Activated CD4-positive, alpha-beta T cell treated with anti-CD3 and anti-CD28 coated beads, Interleukin-2, amount 50 U/mL, for 48 hours (primary cell): ENCODE results near the gene CMTM2.
"Not testable (repeated sequence)": the region's sequence is repeated elsewhere in the genome, so short reads cannot be mapped to it uniquely, and the experiment has no call there.

Experiments
- DNase-seq, 2 experiments: peaks; one replicate each; pipeline ENCODE4 v3.0.0-alpha.2; 2020

The CMTM2 gene

DNA sequence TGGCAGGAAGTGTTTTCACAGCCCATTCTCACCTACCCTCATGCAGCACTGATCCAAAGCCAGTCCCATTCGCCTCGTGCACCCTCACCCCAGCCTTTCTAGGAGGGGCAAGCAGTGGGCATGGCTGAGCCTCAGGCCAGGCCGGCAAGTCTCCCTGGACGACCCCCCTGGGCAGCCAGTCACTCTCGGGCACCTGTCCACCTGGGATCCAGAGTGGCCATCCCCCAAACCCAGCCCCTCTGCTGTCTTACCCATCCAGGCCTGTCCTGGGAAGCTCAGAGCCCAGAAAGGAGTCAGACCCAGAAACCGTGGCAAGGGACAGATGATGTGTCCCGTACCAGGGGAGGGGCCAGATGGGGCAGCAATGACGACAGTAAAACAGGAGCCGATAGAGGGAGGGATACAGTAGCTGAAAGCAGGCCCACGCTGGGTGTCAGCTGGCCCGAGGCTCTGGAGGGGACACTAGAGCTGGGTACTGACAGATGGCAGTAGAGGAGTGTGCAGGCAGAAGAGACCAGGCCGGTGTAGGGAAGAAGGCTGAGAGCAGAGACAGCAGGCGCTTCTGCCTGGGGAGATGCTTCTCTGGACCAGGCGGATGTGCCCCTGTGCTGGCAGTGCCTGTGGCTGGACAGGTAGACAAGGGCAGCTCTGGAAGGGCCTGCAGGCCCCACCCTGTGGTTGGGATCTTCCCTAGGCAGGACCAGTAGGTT lies 31.0 kb downstream of the CMTM2 start:
- DNase-seq: no peak

DNA sequence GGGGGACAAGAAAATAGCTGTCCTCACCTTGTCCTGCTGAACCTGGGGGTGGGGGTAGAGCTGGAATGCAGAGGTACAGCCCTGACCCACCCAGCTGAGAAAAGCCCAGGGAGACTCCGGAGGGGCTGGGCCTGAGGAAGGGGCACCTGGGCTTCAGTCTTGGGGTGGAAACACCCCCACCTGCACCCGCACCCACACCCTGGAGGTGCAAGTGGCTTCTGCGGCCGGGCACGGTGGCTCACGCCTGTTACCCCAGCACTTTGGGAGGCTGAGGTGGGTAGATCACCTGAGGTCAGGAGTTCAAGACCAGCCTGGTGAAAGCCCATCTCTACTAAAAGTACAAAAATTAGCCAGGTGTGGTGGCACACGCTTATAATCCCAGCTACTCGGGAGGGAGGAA lies 32.6 kb downstream of the CMTM2 start:
- not testable (repeated sequence) for DNase-seq

DNA sequence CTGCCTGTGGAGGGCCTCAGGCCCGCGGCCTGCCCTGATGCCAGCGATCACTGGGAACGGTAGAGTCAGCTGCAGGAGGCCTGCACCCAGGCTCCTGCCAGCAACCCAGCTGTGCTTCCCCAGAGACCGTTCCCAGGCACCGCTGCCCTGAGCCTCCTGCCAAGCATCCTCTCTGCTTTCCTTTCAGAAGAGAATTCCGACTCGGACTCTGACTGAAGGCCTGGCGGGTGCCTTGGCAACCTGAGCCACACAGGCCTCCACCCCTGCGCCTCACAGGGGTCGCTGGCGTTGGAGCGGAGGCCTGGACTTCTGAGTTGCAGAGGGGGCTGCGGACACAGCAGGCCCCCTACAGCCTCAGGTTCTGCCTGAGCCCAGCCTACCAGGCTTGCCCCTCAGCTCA lies 33.2 kb downstream of the CMTM2 start:
- DNase-seq: no peak

DNA sequence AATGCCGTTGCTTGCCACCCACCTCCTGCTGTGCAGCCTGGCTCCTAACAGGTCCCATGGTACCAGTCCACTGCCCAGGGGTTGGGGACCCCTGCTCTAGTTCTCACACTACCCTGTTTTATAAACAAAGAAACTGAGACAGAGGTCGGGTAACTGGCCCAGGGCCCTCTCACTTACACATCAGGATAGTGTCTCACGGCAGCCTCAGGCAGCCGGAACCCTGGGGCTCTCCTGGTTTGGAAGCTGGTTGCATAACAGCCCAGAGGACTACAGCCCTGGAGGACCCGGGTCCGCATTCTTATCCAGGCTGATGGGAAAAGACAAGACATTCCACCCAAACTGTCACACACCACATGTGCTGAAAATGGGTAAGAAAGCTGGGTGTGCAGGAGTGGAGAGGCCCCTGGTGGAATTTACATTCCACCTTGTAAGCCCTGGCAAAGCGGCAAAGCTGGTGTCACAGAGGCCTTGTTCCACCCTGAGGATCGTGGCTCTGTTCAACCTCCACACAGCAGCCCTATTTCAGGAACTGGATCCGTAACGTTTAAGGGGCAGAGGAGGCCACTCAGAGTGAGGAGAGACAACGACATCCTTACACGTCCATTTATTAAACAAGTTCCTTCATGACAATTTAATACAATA lies 35.0 kb downstream of the CMTM2 start:
- DNase-seq: no peak

DNA sequence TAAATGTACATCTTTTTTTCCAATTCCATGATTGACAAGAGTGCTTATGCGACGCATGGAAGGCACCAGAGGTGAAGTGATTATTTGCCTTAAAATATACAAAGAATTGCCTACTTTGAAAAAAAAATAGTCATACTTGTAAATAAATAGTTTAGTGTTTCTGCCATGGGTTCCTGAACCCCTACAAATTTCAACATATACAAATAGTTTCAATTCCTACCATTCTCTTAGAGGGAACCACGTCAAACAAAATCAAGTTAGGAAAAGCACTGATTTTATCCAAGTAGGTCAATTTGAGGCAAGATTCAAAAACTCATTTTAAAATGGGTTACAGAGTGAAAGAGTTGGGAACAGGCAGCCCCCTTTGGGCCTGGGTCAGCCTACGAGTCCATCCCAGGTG lies 36.9 kb downstream of the CMTM2 start:
- DNase-seq: no peak

DNA sequence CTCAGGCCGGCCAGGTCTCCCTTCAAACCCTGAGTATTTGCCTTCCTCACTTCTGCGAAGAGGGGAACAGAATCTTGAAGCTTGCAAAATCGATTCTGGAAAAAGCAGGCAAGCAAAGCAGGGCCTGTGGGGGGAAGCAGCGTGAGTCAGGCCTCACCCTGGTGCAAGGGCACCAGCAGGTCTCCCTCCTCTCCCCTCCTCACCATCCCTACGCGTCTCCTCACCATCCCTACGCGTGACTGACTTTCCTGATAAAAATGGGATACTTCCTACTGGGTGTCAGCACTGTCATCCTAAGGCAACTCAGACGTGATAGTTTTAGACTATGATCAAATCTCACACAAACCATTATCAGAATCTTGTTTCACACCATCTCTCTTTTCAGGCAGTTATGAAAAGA lies 37.3 kb downstream of the CMTM2 start:
- no peak for DNase-seq

DNA sequence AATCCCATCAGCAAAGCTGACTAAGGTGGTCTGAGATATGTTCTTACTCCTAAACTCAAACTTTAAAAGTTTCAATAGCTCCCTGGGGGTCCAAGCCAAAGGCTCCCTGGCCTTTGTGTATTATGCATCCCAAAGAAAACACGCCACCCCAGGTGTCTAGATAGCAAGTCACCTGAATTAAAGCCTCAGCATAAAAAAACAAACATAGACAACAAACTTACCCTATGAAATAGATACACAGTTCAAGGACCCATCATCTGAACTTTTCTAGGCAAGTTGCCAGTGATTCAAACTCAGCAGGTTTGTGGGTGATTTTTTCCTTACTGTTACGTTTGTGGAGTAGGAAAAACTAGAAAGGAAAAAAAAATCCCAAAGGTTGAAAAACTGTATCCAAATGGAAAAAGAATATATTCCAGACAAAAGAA lies 37.8 kb downstream of the CMTM2 start:
- DNase-seq: no peak

DNA sequence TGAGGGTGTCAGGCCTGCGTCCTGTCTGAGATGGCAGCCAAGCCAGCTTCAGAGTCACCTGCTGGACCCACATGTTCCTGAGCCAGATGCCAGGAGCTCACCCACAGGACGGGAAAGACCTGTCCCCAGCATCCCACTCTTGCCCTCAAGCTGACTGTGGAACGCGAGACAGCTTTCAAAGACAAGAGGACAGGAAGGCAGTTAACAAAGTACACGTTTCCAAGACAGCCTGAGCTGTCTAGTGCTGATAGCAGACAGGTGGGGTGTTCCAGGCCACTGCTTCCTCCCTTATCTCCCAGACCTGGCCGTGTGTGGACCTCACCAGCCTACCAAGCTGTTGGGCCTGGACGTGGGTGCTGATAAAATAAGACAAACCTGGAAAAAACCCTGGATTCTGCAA lies 38.5 kb downstream of the CMTM2 start:
- no peak for DNase-seq

DNA sequence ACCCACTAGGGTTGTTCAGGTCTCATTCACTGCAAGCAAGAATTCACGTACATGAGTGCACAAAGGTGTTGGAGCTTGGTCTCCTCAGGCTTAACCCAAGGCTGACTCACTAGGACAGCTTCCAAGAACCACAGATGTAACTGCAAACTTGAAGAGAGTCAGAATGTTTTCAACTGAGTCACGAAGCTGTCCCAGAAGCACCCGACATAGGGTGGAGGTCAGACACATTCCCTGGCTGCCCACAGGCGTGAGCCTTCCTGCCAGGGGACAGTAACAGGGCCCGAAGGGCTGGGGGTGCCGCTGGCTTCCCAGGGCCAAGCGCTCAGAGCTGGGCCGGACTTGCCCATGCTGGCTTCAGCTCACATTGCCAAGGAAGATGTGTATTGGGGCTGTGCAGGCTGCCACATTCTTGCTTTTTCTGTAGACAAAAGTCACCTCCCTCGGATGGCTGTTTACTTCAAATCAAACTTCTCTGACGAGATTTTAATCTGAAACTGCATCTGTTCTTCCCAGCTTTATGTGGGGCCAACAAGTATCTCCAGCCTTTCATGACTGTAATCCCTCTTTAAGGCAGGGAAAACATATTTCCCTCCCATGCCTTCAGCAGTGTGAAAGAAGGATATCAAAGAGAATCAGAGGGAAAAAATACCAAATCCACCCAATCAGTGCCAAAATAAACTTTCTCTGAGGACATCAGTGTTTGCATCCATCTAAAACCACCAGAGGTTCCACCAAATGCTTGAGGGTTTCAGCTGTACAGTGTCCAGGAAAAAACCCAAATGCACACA lies 39.5 kb downstream of the CMTM2 start:
- DNase-seq: no peak

DNA sequence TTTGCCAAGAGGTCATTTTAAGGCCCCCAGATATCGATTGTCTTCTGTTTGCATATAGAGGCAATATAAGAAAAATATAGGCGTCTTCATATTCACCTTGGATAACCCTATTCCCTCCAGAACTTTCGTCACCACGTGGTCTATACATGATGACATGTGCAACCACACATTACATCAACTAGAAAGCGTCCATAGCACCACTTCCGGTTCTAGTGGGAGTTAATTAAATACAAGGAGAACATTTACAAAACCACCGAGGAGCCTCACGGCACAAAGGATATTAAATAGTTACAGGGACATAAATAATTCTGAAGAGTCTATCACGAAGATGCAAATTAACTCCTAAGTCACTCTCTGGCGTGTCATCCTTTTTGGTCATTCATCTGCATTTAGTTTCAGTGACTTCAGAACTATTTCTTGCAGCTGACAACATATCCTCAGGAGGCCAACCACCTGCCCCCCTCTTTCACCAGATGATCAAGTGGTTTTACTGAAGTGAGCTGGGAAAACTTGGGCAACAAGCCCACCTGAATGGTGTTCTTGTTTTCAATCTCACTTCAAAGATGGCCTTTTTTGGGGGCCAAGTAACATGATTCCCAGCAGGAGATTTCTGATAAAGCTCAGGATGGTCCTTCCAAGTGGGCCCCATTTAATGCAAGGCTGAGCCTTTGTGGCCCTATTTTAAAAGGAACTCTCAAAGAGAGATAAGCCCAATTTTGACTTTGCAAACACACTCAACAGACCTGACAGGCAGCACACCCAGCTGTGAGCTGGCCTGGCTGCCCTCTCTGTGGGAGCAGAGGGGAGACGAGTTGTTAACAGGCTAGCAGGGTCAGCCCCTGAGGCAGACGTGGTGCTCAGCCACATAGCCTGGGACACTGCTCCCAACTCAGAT lies 40.5 kb downstream of the CMTM2 start:
- no peak for DNase-seq

DNA sequence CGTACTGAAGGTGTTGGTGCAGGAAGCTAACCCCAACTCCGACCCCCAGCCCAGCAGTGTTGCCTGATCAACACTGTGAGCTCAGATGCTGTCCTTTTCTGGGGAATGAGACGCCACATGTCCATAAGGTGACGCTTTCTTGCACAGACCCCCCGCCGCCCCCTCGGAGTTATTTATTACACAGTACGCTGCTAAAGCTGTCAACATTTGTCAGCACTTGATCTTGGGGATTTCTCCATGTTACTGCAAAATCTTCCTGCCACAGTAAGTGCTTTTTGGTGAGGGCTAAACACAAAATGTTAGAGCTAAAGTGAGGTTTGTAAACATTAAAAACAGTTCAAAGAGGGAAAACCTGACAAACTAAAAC lies 41.1 kb downstream of the CMTM2 start:
- no peak for DNase-seq

DNA sequence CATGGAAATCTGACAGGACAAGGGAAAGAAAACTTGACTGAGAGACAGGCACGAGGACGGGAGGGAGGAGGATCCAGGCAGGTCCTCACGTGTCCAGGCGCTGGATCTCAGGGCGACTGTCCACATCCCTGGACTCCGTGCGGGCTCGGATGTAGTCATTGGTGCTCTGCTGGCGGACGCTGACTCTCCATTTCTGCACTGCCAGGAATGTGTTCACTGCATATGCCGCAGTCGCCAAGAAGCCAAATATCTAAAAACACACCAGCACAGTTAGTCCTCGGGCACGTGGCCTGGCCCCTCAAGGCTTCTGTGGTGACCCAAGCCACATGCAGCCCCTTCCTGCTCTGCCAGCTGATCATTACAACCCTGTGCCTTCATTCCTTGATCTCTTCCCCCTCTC lies 42.7 kb downstream of the CMTM2 start:
- no peak for DNase-seq

DNA sequence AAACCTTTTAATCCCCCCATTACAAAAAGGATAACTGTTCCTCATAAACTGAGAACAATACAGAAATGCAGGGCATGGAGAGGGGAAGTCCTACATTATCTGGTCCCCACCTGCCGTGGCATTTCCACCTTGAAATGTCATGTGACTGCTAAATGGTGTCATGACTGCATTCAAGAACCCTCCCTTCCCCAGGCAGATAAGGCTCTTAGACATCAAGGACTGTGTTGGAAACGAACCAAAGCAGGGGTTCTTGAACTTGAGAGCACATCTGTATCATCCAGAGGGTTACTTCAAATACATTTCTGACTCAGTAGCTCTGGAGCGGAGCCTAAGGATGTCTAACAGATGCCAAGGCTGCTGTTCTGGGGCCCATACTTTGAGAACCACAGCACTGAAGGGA lies 43.6 kb downstream of the CMTM2 start:
- no peak for DNase-seq

DNA sequence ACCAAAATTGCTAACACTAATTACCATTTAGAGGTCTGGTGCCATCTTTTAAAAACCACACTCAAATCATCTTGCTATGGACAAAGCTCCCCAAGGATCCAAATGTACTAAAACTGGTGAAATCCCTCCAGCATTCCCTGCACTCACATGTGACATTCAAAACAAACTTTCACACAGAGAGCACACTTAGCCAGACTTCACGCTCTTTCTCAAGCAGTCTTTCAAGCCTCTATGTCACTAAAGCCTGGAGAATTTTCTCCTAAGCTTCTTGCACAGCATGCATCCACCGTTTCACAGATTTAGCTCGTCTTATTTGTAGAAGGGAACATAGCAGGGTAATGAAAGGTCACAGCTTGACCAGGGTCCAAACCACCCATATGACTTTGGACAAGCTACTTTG lies 44.5 kb downstream of the CMTM2 start:
- DNase-seq: no peak

DNA sequence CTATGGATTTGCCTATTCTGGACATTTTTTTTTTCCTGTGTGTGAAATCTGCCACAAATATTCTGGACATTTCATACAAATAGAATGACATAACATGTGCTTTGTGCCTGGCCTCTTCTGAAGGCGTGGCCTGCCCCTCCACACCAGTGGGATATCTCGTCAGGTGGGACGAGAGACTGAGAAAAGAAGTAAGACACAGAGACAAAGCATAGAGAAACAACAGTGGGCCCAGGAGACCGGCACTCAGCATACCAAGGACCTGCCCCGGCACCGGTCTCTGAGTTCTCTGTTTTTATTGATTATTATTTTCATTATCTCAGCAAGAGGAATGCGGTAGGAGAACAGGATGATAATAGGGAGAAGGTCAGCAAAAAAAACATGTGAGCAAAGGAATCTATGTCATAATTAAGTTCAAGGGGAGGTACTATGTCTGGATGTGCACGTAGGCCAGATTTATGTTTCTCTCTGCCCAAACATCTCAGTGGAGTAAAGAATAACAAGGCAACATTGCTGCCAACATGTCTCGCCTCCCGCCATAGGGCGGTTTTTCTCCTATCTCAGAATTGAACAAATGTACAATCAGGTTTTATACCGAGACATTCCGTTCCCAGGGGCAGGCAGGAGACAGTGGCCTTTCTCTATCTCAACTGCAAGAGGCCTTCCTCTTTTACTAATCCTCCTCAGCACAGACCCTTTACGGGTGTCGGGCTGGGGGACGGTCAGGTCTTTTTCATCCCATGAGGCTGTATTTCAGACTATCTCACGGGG lies 48.5 kb downstream of the CMTM2 start:
- not testable (repeated sequence) for DNase-seq

DNA sequence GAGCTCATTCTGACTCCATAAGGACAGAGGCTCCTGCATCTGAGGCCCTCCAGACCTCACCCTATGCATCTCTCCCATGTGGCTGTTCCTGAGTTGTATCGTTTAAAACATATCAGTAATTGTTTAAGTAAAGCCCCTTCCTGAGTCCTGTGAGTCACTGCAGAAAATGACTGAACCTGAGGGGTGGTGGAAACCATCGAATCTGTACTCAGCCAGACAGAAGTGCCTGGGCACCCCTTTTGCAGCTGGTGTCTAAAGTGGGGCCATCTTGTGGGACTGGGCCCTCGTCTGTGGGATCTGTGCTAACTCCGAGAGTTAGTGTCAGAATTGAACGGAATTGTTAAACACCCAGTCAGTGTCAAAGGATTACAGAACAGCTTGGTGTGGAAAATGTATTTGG lies 50.6 kb downstream of the CMTM2 start:
- DNase-seq: no peak

DNA sequence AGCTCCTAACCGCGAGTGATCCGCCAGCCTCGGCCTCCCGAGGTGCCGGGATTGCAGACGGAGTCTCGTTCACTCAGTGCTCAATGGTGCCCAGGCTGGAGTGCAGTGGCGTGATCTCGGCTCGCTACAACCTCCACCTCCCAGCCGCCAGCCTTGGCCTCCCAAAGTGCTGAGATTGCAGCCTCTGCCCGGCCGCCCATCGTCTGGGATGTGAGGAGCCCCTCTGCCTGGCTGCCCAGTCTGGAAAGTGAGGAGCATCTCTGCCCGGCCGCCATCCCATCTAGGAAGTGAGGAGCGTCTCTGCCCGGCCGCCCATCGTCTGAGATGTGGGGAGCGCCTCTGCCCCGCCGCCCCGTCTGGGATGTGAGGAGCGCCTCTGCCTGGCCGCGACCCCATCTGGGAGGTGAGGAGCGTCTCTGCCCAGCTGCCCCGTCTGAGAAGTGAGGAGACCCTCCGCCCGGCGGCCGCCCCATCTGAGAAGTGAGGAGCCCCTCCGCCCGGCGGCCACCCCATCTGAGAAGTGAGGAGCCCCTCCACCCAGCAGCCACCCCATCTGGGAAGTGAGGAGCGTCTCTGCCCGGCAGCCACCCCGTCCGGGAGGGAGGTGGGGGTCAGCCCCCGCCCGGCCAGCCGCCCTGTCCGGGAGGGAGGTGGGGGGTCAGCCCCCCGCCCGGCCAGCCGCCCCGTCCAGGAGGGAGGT lies 51.4 kb downstream of the CMTM2 start:
- DNase-seq: not testable (repeated sequence)

DNA sequence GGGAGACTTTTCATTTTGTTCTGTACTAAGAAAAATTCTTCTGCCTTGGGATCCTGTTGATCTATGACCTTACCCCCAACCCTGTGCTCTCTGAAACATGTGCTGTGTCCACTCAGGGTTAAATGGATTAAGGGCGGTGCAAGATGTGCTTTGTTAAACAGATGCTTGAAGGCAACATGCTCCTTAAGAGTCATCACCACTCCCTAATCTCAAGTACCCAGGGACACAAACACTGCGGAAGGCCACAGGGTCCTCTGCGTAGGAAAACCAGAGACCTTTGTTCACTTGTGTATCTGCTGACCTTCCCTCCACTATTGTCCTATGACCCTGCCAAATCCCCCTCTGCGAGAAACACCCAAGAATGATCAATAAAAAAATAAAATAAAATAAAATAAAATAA lies 52.3 kb downstream of the CMTM2 start:
- DNase-seq: not testable (repeated sequence)

DNA sequence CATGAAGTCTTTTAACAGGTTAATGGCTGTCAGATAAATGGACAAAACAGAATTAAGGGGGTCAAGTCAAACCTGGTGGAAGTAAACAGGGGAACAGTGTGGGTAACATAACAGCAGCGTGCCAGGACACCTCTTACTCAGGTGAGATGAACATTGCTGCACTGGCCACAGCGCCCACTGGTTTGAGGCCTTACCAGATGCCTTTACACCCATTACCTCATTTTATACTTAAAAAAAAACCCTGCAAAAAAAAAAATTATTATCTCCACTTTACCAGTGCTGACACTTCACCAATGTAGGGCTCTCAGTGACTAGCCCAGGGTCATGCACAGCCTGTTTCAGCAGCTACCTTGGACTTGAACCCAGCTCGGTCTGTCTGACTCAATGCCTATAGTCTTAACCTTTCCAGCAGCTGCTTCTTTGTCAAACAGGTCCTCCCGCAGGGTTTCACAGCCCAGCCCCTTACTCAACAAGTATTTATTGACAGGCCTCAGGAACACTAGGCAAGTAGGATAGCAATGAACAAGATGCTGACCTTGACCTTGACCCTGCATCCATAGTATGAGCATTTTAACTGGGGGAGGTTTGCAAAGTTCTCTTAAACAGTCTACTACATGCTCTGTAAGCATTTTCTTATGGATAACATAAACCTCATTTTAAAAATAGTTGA lies 55.4 kb downstream of the CMTM2 start:
- no peak for DNase-seq

DNA sequence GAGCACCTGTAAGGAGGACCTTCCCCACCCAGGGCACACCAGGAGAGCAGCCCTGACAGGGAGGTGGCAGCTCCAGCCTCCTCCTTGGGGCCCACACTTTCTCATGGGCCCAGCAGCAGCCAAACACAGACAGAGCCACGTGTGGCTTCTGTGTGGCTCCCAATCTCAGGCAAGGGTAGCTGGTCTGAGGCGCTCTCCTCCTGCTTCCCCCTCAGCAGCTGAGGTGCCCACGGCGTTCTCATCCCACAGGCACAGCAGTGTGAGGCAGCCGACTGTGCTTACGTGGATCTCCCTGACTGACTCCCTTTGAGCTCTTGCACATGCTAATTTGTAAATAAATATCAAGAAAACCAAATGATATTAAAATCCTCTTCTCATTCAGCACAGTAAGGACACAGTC lies 56.1 kb downstream of the CMTM2 start:
- no peak for DNase-seq

DNA sequence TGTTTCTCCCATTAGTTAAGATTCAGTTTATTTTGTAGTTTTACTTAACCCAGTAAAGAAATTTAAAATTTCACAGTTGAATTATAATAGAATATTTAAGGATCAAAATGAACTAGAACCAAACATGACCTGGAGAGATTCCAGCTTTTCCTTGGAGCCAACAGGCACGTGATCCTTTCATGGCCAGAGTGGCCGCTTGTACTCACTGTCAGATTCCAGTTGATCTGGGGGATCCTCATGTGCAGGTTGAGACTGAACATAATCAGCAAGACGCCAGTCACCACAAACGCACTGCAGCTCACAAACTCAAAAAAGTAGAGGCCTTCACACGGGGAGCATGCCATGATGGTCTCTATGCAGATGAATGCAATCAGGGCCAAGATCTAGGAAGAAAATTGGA lies 56.9 kb downstream of the CMTM2 start:
- no peak for DNase-seq
